Thyroid gland (tissue), 4 donors: ENCODE measurements around the gene TBX3.

Source experiments
- CTCF ChIP-seq, 6 experiments: fragments of 200-600 bp in 3 of 6; fragments of 450-650 bp in 3 of 6; sonication (generic) in 3 of 6; IDR thresholded peaks; one replicate each; pipeline ENCODE4 v1.5.1; 2016 to 2019; ENCODE audit warnings: antibody characterized with exemption in 6 of 6, mild to moderate bottlenecking in 2 of 6, inconsistent platforms in 1 of 6, moderate library complexity in 1 of 6
- POLR2A ChIP-seq, 2 donors: fragments of 450-650 bp; IDR thresholded peaks; one replicate each; pipeline ENCODE4 v1.6.1; 2017; ENCODE audit warnings: antibody characterized with exemption in 2 of 2, mild to moderate bottlenecking in 2 of 2, moderate library complexity in 1 of 2

DNA sequence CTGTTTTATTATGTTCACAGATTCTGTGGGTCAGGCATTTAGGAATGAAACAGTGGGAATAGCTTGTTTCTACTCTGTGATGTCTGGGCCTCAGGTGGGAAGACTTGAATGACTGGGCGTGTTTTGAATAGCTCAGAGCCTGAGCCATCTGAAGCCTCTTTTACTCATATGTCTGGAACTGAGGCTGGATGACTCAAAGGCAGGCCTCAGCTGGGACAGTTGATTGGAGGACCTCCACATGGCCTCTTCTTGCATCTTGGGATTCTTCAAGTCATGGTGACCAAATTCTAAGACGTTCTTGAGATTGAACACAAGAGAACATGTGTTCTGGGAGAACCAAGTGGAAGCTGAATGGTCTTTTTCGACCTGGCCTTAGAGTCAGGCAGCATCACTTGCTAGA is 45.8 kb upstream of the TBX3 start:
- TF ChIP-seq CTCF (IDR thresholded peaks at IDR 0.05) (no peak), POLR2A (IDR thresholded peaks at IDR 0.05) (no peak)
